Measurements from ENCODE around the gene MCUR1. TPM values are rescaled to one million over a fixed set of nuclear protein-coding genes. Genes with fewer than 3 reads are reported as not detected.

Gene MCUR1
- total and polyA plus RNA-seq, 2 of the 13 experiments (the other 11 are each of a cell fraction or from before 2014, with no cell fraction given), result 8.0 to 29.6 TPM

- TF ChIP-seq ZHX1 (CRISPR knock-in tag; IDR thresholded peaks at IDR 0.05; ENCODE audit: low read depth) (no peak), ZNF660 (CRISPR knock-in tag; IDR thresholded peaks at IDR 0.05; ENCODE audit: borderline replicate concordance, low read depth) (no peak), KLF13 (CRISPR knock-in tag; IDR thresholded peaks at IDR 0.05) (no peak)
- TF ChIP-seq, protein P1, sequence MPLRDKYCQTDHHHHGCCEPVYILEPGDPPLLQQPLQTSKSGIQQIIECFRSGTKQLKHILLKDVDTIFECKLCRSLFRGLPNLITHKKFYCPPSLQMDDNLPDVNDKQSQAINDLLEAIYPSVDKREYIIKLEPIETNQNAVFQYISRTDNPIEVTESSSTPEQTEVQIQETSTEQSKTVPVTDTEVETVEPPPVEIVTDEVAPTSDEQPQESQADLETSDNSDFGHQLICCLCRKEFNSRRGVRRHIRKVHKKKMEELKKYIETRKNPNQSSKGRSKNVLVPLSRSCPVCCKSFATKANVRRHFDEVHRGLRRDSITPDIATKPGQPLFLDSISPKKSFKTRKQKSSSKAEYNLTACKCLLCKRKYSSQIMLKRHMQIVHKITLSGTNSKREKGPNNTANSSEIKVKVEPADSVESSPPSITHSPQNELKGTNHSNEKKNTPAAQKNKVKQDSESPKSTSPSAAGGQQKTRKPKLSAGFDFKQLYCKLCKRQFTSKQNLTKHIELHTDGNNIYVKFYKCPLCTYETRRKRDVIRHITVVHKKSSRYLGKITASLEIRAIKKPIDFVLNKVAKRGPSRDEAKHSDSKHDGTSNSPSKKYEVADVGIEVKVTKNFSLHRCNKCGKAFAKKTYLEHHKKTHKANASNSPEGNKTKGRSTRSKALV (CRISPR knock-in tag; IDR thresholded peaks at IDR 0.05), result no peak
Observed at GRCh38 chr6:13789746-13790145, 24.6 kb downstream of the MCUR1 start (continued).

GRCh38 chr6:13788820-13789219 lies 25.5 kb downstream of the MCUR1 start:
- ChIA-PET POLR2A (no interaction called here), CTCF (ENCODE audit: low intra/inter-chr PET ratio, low total read pairs) (no interaction called here)
- WGBS (ENCODE audit: low lambda C conversion rate), result 99% methylated on average over 6 of the region's 6 CpGs
- ATAC-seq (no peak), DNase-seq (ENCODE audit: low spot score) (no peak), FAIRE-seq (no peak)
- Histone ChIP-seq H3K4me3 (replicated peaks in 1 of 3; ENCODE audit: insufficient read depth in 1 of 3, low read depth in 2 of 3, low read length in 3 of 3) (no peak overlapping the region), H3K27me3 (ENCODE audit: control insufficient read depth in 1 of 2, insufficient read depth in 2 of 2, low read length in 2 of 2) (no peaks in the 10 kb centered on the region), H3K4me1 (ENCODE audit: insufficient read depth, low read length) (no peaks in the 10 kb centered on the region), H3K27ac (ENCODE audit: extremely low read length, insufficient read depth, low read length) (no peak overlapping the region), H4K20me1 (ENCODE audit: insufficient read depth, low read length) (no peaks in the 10 kb centered on the region), H3K36me3 (replicated peaks in 1 of 2; ENCODE audit: control insufficient read depth in 1 of 2, insufficient read depth in 2 of 2, low read length in 2 of 2) (peaks cover 0 to 21% of the 10 kb centered on the region in 2 experiments; a peak in 4 of 5 replicates), H3K9ac (ENCODE audit: insufficient read depth, low read depth, low read length) (no peak overlapping the region), H3K9me3 (ENCODE audit: low read length) (no peaks in the 10 kb centered on the region), H3K4me2 (ENCODE audit: low read depth, low read length) (no peak overlapping the region), H2AFZ (ENCODE audit: low read length) (no peak overlapping the region), H3K79me2 (ENCODE audit: insufficient read depth, low read length) (no peaks in the 10 kb centered on the region)
- no TSS peak for BruUV-seq (replicated peaks)
- in situ Hi-C loops (cut with HindIII; ENCODE audit: extremely low pct_ligation_motif_present, low pct_unique_long_range_greater_than_20kb) (no loop called here), intact Hi-C loops (cut with micrococcal nuclease; ENCODE audit: unreplicated experiment) (no loop called here)
- TF ChIP-seq HMGXB4 (CRISPR knock-in tag; IDR thresholded peaks at IDR 0.05; ENCODE audit: borderline replicate concordance in 1 of 2, low read depth in 1 of 2), result no peak

Data from HepG2 (cell line).